AG20443 (cell line): ENCODE data around the gene NACC1.
A peak's percentile ranks its signal among the peaks of the same experiment; 100 is the strongest.

Source experiments
- DNase-seq: peaks from one replicate; pipeline ENCODE4 v3.0.0; 2012; ENCODE audit warnings: low spot score, mixed read lengths

NACC1 gene

GRCh38 chr19:13117772-13118423 is at the start of gene NACC1:
Gene NACC1, plus strand, starts transcription at chr19:13118264. Its CDS starts 16,944 bp downstream, at chr19:13135208.
- peak; percentile 99 for DNase-seq

GRCh38 chr19:13069415-13070359 is 48.4 kb upstream of the NACC1 start:
- DNase-seq, result no peak

GRCh38 chr19:13070425-13071140 is 47.5 kb upstream of the NACC1 start:
- DNase-seq, result no peak

- DNase-seq, result no peak
Observed at GRCh38 chr19:13071444-13072187, 46.4 kb upstream of the NACC1 start.

GRCh38 chr19:13072188-13072908 is 45.7 kb upstream of the NACC1 start:
- no peak for DNase-seq

GRCh38 chr19:13073263-13073662 is 44.8 kb upstream of the NACC1 start:
- DNase-seq, result no peak

- DNase-seq, result no peak
Observed at GRCh38 chr19:13074378-13074777, 43.7 kb upstream of the NACC1 start.

- DNase-seq, result no peak
Observed at GRCh38 chr19:13076320-13076719, 41.7 kb upstream of the NACC1 start.

GRCh38 chr19:13076787-13077186 is 41.3 kb upstream of the NACC1 start:
- DNase-seq, result no peak

GRCh38 chr19:13077240-13077639 is 40.8 kb upstream of the NACC1 start:
- DNase-seq, result no peak

- DNase-seq, result no peak
Observed at GRCh38 chr19:13078381-13078780, 39.7 kb upstream of the NACC1 start.

- no peak for DNase-seq
Observed at GRCh38 chr19:13078897-13079541, 39.0 kb upstream of the NACC1 start.

GRCh38 chr19:13079542-13079986 is 38.5 kb upstream of the NACC1 start:
- peak; percentile 76 for DNase-seq

GRCh38 chr19:13082192-13083007 is 35.7 kb upstream of the NACC1 start:
- DNase-seq, result peak; percentile 49

GRCh38 chr19:13083008-13083404 is 35.1 kb upstream of the NACC1 start:
- DNase-seq, result no peak

GRCh38 chr19:13083627-13084026 is 34.4 kb upstream of the NACC1 start:
- no peak for DNase-seq

GRCh38 chr19:13085666-13086065 is 32.4 kb upstream of the NACC1 start:
- DNase-seq, result no peak

GRCh38 chr19:13086341-13086740 is 31.7 kb upstream of the NACC1 start:
- no peak for DNase-seq

- no peak for DNase-seq
Observed at GRCh38 chr19:13087295-13087694, 30.8 kb upstream of the NACC1 start.
